Activated CD8-positive, alpha-beta T cell treated with anti-CD3 and anti-CD28 coated beads, Interleukin-2, amount 10 ng/mL, durations not matched to agents 7 days and 5 days (primary cell): ENCODE results near the gene MID1. TPM values are rescaled to one million over a fixed set of nuclear protein-coding genes. Genes with fewer than 3 reads are reported as not detected.
"Not testable (repeated sequence)": the region's sequence is repeated elsewhere in the genome, so short reads cannot be mapped to it uniquely, and the experiment has no call there.

Source experiments
- ATAC-seq: fragments of 150-1000 bp; cut with Tn5 transposase; one replicate; pipeline ENCODE4 v1.10.0; 2021; ENCODE audit warnings: moderate library complexity
- CTCF ChIA-PET: fragments of 350-600 bp; sonication (Branson Sonifier 250); formaldehyde crosslinking; loops from one replicate; lab custom pipeline; 2021; ENCODE audit warnings: antibody characterized with exemption; lab: Charles Lee
- POLR2A ChIA-PET: fragments of 350-600 bp; sonication (Branson Sonifier 250); formaldehyde crosslinking; loops from one replicate; lab custom pipeline; 2021; ENCODE audit warnings: antibody characterized with exemption; lab: Charles Lee
- DNase-seq: peaks from one replicate; pipeline ENCODE4 v3.0.0-alpha.2; 2020
- H3K27ac Mint-ChIP-seq: one replicate; pipeline ENCODE4 v1.8.0; 2021; ENCODE audit warnings: mild to moderate bottlenecking, mixed read lengths
- H3K27me3 Mint-ChIP-seq: one replicate; pipeline ENCODE4 v1.8.0; 2021; ENCODE audit warnings: low read depth, mixed read lengths
- H3K36me3 Mint-ChIP-seq: one replicate; pipeline ENCODE4 v1.8.0; 2021; ENCODE audit warnings: low read depth, mixed read lengths
- H3K4me1 Mint-ChIP-seq: one replicate; pipeline ENCODE4 v1.8.0; 2021; ENCODE audit warnings: low read depth, mixed read lengths
- H3K4me3 Mint-ChIP-seq: one replicate; pipeline ENCODE4 v1.8.0; 2021; ENCODE audit warnings: mild to moderate bottlenecking, mixed read lengths
- H3K9me3 Mint-ChIP-seq: one replicate; pipeline ENCODE4 v1.8.0; 2022; ENCODE audit warnings: mixed read lengths; ENCODE audit not compliant: insufficient read depth
- total RNA-seq, 2 experiments: library from RNA; stranded (reverse); gene quantifications; one replicate each; pipeline ENCODE4 v1.2.3, GENCODE V29; 2021

The MID1 gene
- total RNA-seq, 2 experiments from 2014 or later = 0.11 to 0.23 TPM

- POLR2A ChIA-PET, CTCF ChIA-PET, ATAC-seq, DNase-seq, H3K9me3 Mint-ChIP-seq, H3K4me3 Mint-ChIP-seq, H3K27me3 Mint-ChIP-seq, H3K36me3 Mint-ChIP-seq, H3K4me1 Mint-ChIP-seq, H3K27ac Mint-ChIP-seq: not testable (repeated sequence)
These were observed 30.6 kb downstream of the MID1 start for GRCh38 chrX:10589787-10590186.

GRCh38 chrX:10589098-10589497 lies 31.3 kb downstream of the MID1 start:
- POLR2A ChIA-PET = no interaction called here
- CTCF ChIA-PET = no interaction called here
- DNase-seq (no peak), ATAC-seq (no peak)
- Mint-ChIP-seq H3K4me3 (no peak overlapping the region), H3K27me3 (no peaks in the 10 kb centered on the region), H3K27ac (no peak overlapping the region), H3K4me1 (no peaks in the 10 kb centered on the region), H3K36me3 (no peaks in the 10 kb centered on the region), H3K9me3 (no peaks in the 10 kb centered on the region)

GRCh38 chrX:10584882-10585281 lies 35.5 kb downstream of the MID1 start:
- POLR2A ChIA-PET, H3K36me3 Mint-ChIP-seq, H3K9me3 Mint-ChIP-seq, H3K4me1 Mint-ChIP-seq, ATAC-seq, H3K4me3 Mint-ChIP-seq, DNase-seq, H3K27me3 Mint-ChIP-seq, CTCF ChIA-PET, H3K27ac Mint-ChIP-seq: not testable (repeated sequence)

- POLR2A ChIA-PET = no interaction called here
- Mint-ChIP-seq H3K9me3 (no peaks in the 10 kb centered on the region), H3K36me3 (no peaks in the 10 kb centered on the region), H3K27ac (no peak overlapping the region), H3K27me3 (no peaks in the 10 kb centered on the region), H3K4me3 (no peak overlapping the region), H3K4me1 (no peaks in the 10 kb centered on the region)
- ATAC-seq = no peak
- DNase-seq = no peak
- CTCF ChIA-PET = no interaction called here
These were observed 37.4 kb downstream of the MID1 start for GRCh38 chrX:10582945-10583344.

GRCh38 chrX:10582215-10582733 lies 38.1 kb downstream of the MID1 start:
- H3K4me1 Mint-ChIP-seq = no peaks in the 10 kb centered on the region
- POLR2A ChIA-PET = no interaction called here
- CTCF ChIA-PET = no interaction called here
- H3K27me3 Mint-ChIP-seq = no peaks in the 10 kb centered on the region
- DNase-seq (no peak), ATAC-seq (no peak)
- no peaks in the 10 kb centered on the region for H3K36me3 Mint-ChIP-seq
- H3K27ac Mint-ChIP-seq = no peak overlapping the region
- H3K9me3 Mint-ChIP-seq = no peaks in the 10 kb centered on the region
- H3K4me3 Mint-ChIP-seq = no peak overlapping the region

GRCh38 chrX:10579112-10580011 lies 41.0 kb downstream of the MID1 start:
- Mint-ChIP-seq H3K36me3 (no peaks in the 10 kb centered on the region), H3K4me3 (no peak overlapping the region), H3K27me3 (no peaks in the 10 kb centered on the region), H3K4me1 (no peaks in the 10 kb centered on the region), H3K9me3 (no peaks in the 10 kb centered on the region), H3K27ac (no peak overlapping the region)
- DNase-seq (no peak), ATAC-seq (no peak)
- POLR2A ChIA-PET = no interaction called here
- CTCF ChIA-PET = no interaction called here

- H3K27me3 Mint-ChIP-seq = no peaks in the 10 kb centered on the region
- DNase-seq = no peak
- no peaks in the 10 kb centered on the region for H3K9me3 Mint-ChIP-seq
- no peak overlapping the region for H3K4me3 Mint-ChIP-seq
- CTCF ChIA-PET = no interaction called here
- ATAC-seq = no peak
- POLR2A ChIA-PET = no interaction called here
- H3K36me3 Mint-ChIP-seq = no peaks in the 10 kb centered on the region
- H3K4me1 Mint-ChIP-seq = no peaks in the 10 kb centered on the region
- no peak overlapping the region for H3K27ac Mint-ChIP-seq
These were observed 41.9 kb downstream of the MID1 start for GRCh38 chrX:10578527-10578926.

GRCh38 chrX:10577853-10578252 lies 42.5 kb downstream of the MID1 start:
- ChIA-PET POLR2A (no interaction called here), CTCF (no interaction called here)
- Mint-ChIP-seq H3K4me1 (no peaks in the 10 kb centered on the region), H3K4me3 (no peak overlapping the region), H3K9me3 (no peaks in the 10 kb centered on the region), H3K36me3 (no peaks in the 10 kb centered on the region), H3K27ac (no peak overlapping the region), H3K27me3 (no peaks in the 10 kb centered on the region)
- ATAC-seq = no peak
- no peak for DNase-seq

- Mint-ChIP-seq H3K27me3 (no peaks in the 10 kb centered on the region), H3K9me3 (no peaks in the 10 kb centered on the region), H3K27ac (no peak overlapping the region), H3K4me3 (no peak overlapping the region), H3K4me1 (no peaks in the 10 kb centered on the region), H3K36me3 (no peaks in the 10 kb centered on the region)
- DNase-seq (no peak), ATAC-seq (no peak)
- CTCF ChIA-PET = no interaction called here
- POLR2A ChIA-PET = no interaction called here
These were observed 43.5 kb downstream of the MID1 start for GRCh38 chrX:10576777-10577447.

GRCh38 chrX:10576186-10576585 lies 44.2 kb downstream of the MID1 start:
- no peak overlapping the region for H3K4me3 Mint-ChIP-seq
- H3K27ac Mint-ChIP-seq = no peak overlapping the region
- no peak for DNase-seq
- no peaks in the 10 kb centered on the region for H3K27me3 Mint-ChIP-seq
- H3K36me3 Mint-ChIP-seq = no peaks in the 10 kb centered on the region
- H3K9me3 Mint-ChIP-seq = no peaks in the 10 kb centered on the region
- CTCF ChIA-PET = no interaction called here
- no peak for ATAC-seq
- POLR2A ChIA-PET = no interaction called here
- H3K4me1 Mint-ChIP-seq = no peaks in the 10 kb centered on the region

- POLR2A ChIA-PET = no interaction called here
- H3K36me3 Mint-ChIP-seq = no peaks in the 10 kb centered on the region
- no peaks in the 10 kb centered on the region for H3K9me3 Mint-ChIP-seq
- H3K27ac Mint-ChIP-seq = no peak overlapping the region
- H3K4me3 Mint-ChIP-seq = no peak overlapping the region
- H3K4me1 Mint-ChIP-seq = no peaks in the 10 kb centered on the region
- CTCF ChIA-PET = no interaction called here
- ATAC-seq (no peak), DNase-seq (no peak)
- H3K27me3 Mint-ChIP-seq = no peaks in the 10 kb centered on the region
These were observed 45.7 kb downstream of the MID1 start for GRCh38 chrX:10574663-10575062.

GRCh38 chrX:10571260-10571659 lies 49.1 kb downstream of the MID1 start:
- Mint-ChIP-seq H3K27ac (no peak overlapping the region), H3K27me3 (no peaks in the 10 kb centered on the region), H3K9me3 (no peaks in the 10 kb centered on the region), H3K36me3 (no peaks in the 10 kb centered on the region), H3K4me1 (no peaks in the 10 kb centered on the region), H3K4me3 (no peak overlapping the region)
- ChIA-PET CTCF (no interaction called here), POLR2A (no interaction called here)
- no peak for ATAC-seq
- DNase-seq = no peak
